ENCODE measurements around the gene ATG9A. TPM values are rescaled to one million over a fixed set of nuclear protein-coding genes. Genes with fewer than 3 reads are reported as not detected.

The ATG9A gene
- total RNA-seq, 1 experiment from 2014 or later = 42.9 TPM

- TF ChIP-seq STAT6 (CRISPR knock-in tag; conservative IDR thresholded peaks at IDR 0.05; ENCODE audit: low read depth) = no peak
- no peak for TF ChIP-seq ZNF512 (CRISPR knock-in tag; IDR thresholded peaks at IDR 0.05; ENCODE audit: borderline replicate concordance)
- no peak for TF ChIP-seq OVOL2 (CRISPR knock-in tag; IDR thresholded peaks at IDR 0.05; ENCODE audit: borderline replicate concordance)
- TF ChIP-seq RELA (CRISPR knock-in tag; IDR thresholded peaks at IDR 0.05; ENCODE audit: borderline replicate concordance) = no peak
- no peak for TF ChIP-seq ZNF532 (CRISPR knock-in tag; IDR thresholded peaks at IDR 0.05; ENCODE audit: borderline replicate concordance)
- no peak for TF ChIP-seq CTCF (IDR thresholded peaks at IDR 0.05)
- no peak for TF ChIP-seq JAZF1 (CRISPR knock-in tag; IDR thresholded peaks at IDR 0.05)
- TF ChIP-seq USF2 (CRISPR knock-in tag; IDR thresholded peaks at IDR 0.05) = no peak
Observed at GRCh38 chr2:219214786-219215185, 14.7 kb downstream of the ATG9A start (continued).

GRCh38 chr2:219214141-219214540, 15.3 kb downstream of the ATG9A start:
- CTCF ChIA-PET = no interaction called here
- Mint-ChIP-seq H3K9me3 (no peaks in the 10 kb centered on the region), H3K36me3 (peaks cover 49% of the 10 kb centered on the region), H3K4me3 (no peak overlapping the region), H3K4me1 (peaks cover 19% of the 10 kb centered on the region), H3K27ac (no peak overlapping the region; the same call in 1 of the 2 replicates), H3K27me3 (ENCODE audit: low read depth) (no peaks in the 10 kb centered on the region)
- DNase-seq (ENCODE audit: low spot score) = no peak
- POLR2A ChIA-PET = no interaction called here
- no peak for ATAC-seq
- no peak for TF ChIP-seq ZNF532 (CRISPR knock-in tag; IDR thresholded peaks at IDR 0.05; ENCODE audit: borderline replicate concordance)
- no peak for TF ChIP-seq CDX4 (CRISPR knock-in tag; IDR thresholded peaks at IDR 0.05; ENCODE audit: borderline replicate concordance)
- no peak for TF ChIP-seq ZNF232 (CRISPR knock-in tag; IDR thresholded peaks at IDR 0.05)
- no peak for TF ChIP-seq MAX (CRISPR knock-in tag; IDR thresholded peaks at IDR 0.05)
- TF ChIP-seq PRRX2 (CRISPR knock-in tag; IDR thresholded peaks at IDR 0.05) = no peak
- no peak for TF ChIP-seq CREB1 (CRISPR knock-in tag; IDR thresholded peaks at IDR 0.05)
- no peak for TF ChIP-seq TCF7 (CRISPR knock-in tag; IDR thresholded peaks at IDR 0.05; ENCODE audit: low read depth)
- no peak for TF ChIP-seq NFATC4 (CRISPR knock-in tag; IDR thresholded peaks at IDR 0.05)
- no peak for TF ChIP-seq TEAD1 (CRISPR knock-in tag; IDR thresholded peaks at IDR 0.05)
- TF ChIP-seq ATF1 (CRISPR knock-in tag; IDR thresholded peaks at IDR 0.05) = no peak
- no peak for TF ChIP-seq E2F4 (CRISPR knock-in tag; IDR thresholded peaks at IDR 0.05; ENCODE audit: borderline replicate concordance, low read depth)
